GM18951 (cell line): ENCODE data around the gene LRRC61.

Source experiments
- POLR2A ChIP-seq: IDR thresholded peaks from 4 replicates; pipeline ENCODE4 v1.6.1; 2011; ENCODE audit warnings: mild to moderate bottlenecking; ENCODE audit not compliant: insufficient read length, insufficient read depth; ENCODE audit errors: extremely low read depth
- in situ Hi-C: fragments of 300-500 bp; cut with MboI; formaldehyde crosslinking; loops from one replicate; pipeline ENCODE4 v1.12.0; 2022; ENCODE audit warnings: low sequenced_read_pairs, mixed read lengths, inconsistent platforms; ENCODE audit not compliant: unreplicated experiment

The LRRC61 gene

GRCh38 chr7:150336746-150337145 is 13.6 kb downstream of the LRRC61 start:
- no peak for TF ChIP-seq POLR2A
- in situ Hi-C loops = no loop called here

DNA sequence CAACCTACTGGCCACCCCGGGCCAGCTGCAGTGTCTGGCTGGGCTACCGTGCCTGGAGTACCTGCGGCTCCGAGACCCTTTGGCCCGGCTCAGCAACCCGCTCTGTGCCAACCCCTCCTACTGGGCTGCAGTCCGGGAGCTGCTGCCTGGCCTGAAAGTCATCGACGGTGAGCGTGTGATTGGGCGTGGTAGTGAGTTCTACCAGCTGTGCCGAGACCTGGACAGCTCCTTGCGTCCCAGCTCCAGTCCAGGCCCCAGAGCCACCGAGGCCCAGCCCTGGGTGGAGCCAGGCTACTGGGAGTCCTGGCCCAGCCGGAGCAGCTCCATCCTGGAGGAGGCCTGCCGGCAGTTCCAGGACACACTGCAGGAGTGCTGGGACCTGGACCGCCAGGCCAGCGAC is 14.0 kb downstream of the LRRC61 start:
- in situ Hi-C loops = no loop called here
- no peak for TF ChIP-seq POLR2A

GRCh38 chr7:150337659-150338081 is 14.5 kb downstream of the LRRC61 start:
- in situ Hi-C loops = no loop called here
- no peak for TF ChIP-seq POLR2A

DNA sequence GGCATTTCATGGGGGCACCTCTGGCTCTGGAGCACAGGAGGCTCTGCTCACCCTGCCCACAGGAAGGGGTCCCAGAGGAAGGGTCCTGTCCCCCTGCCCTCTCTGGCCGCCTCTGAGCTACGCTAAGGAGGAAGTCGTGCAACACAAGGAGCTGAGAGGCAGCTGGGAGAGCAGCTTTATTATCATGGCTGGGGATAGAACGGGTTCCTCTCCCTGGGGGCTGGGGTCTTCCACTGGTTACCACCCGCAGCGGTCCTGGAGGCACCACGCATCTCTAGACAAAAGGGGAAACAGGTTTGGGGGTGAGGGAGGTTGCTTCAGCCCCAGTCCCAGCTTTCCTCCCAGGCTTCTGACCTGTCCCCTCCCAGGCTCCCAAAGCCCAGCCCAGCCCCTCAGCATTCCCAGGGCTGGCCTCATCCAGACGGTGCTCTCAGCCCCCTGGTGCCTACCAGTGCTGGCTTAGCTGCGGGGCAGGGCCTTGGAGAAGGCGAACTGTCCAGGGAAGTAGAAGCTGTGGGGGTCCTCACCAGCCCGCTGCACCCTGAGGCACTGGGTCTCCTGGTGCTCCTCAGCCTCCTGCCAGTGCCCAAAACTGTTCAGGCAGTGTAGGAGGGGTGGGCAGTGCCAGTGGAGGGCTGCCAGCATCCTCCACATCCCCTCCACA is 15.1 kb downstream of the LRRC61 start:
- in situ Hi-C loops = no loop called here
- TF ChIP-seq POLR2A = peak; percentile 2

DNA sequence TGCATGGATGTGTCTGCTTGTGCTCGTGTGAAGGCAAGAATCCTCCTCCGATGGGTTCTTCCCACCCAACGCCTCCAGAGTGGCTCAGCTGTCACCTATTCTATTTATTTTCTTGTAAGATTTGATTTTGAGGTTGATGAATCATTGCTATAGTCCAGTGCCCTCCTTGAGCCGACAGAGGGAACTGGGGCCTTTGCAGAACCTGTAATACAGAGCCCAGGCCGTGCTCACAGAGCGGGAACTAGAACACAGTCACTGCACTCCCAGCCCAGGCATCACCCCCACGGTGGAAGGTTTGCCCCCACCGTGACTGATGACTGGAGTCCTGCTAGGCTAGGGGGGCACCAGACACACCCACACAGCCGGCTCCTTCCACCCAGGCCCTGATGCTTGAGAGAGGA is 16.3 kb downstream of the LRRC61 start:
- no peak for TF ChIP-seq POLR2A
- in situ Hi-C loops = no loop called here

DNA sequence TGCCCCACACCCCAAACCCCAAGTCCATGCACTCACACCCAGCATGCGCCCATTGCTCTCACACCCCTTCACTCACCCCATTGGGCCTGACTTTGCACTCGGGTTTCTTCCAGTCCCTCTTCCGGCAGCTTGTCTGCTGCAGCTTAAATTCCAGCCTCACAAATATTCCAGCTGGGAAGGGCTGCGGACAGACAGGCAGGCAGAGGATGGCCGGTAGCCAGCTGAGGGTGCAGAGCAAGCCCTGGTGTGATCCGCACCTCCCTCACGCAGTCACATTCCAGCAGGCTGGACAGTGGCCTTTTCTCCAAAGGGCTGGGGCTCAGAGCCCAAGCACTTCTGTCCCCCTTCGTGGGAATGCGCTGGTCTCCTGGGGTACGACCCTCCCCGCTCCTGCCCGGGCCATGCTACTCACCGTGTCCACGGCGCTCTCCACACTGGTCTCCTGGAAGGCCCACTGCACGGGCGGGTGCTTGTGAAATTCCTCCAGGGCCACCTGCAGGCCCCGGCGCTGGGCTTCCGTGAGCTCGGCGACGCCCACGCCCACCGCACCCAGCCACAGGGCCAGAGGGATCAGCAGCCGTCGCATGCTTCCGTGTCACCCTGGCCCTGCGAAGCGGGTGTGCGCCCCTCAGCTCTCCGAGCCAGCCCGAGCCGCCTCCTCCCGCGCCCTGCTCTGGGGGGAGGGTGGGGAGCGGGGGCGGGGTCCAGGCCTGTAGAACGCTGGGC is 17.0 kb downstream of the LRRC61 start:
- in situ Hi-C loops = no loop called here
- TF ChIP-seq POLR2A = no peak

- in situ Hi-C loops = no loop called here
- TF ChIP-seq POLR2A = no peak
These were observed 17.7 kb downstream of the LRRC61 start for GRCh38 chr7:150340875-150341262.

DNA sequence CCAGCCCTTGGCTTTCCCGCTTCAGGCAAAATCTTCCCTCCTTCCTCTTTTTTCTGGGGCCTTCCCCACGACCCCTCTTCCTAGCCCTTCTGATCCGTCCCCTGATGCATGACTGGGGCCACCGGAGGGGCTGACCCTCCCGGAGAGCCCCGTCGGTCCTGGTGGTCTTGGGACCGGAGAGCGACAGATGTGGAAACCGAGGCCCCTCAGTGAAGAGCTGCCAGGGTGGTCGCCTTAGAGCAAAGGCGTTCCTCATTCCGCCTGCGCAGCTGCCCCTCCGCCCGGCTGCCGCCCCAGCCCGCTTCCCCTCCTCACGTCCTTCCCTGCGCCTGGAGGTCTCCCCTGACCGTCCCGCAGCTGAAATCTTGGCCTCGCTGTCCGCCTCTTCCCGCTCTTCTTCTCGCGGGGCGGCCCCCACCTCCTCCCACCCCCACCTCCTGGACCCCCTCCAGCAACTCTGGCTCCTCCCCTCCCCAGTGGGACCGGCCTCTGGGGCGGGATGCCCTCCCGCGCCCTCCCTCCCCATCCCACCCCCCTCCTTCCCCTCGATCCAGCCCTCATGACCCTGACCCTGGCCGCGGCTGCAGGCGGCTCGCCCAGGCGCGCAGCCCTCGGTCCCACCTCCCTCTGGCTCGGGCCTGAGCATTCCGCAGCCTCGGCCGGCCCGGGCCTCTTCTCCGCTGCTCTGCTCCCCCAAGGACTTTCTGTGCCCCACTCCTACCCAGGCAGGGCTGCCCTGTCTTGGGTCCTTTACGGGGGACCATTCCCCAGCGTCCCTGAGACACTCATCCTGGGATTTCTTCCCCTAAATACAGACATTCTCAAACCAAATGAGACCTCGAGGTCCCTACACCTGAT is 18.3 kb downstream of the LRRC61 start, which contains the start of gene RARRES2:
TSS of gene RARRES2 (minus strand) at position 367 of the 858 bp plus-strand sequence. CDS start 1,020 bp downstream, outside the sequence.
- TF ChIP-seq POLR2A = no peak

DNA sequence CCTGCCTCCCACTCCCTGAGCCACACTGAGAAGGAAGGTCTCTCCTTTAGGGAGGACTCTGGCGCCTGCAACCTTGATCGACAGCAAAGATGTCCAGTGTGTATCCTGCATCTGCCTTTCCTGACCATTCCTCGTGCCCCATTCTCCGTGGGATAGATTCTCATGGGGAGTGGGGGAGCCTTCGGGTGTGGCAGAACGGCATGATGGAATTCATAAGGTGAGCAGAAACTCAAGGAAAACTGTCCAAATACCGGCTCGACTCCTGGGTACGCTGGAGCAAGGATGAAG is 18.9 kb downstream of the LRRC61 start:
- in situ Hi-C loops = no loop called here

More for the DNA sequence above, 18.3 kb downstream of the LRRC61 start, which contains the start of gene RARRES2:
- in situ Hi-C loops = no loop called here

DNA sequence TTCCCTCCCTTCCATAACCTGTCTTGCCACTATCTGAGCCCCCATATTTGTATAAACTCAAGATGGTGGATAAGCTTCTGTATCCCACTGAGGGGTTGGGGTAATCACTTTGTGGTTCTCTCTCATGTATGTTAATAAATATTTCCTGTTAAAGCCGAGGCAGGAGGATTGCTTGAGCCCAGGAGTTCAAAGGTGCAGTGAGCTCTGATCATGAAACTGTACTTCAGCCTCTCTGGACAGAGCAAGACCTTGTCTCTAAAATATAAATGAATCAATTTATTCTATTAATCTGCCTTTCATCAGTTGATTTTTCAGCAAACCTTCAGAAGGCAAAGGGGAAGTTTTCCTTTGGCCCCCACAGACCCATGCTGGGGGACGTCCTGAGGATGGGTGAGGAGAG is 20.1 kb downstream of the LRRC61 start:
- TF ChIP-seq POLR2A = no peak
- in situ Hi-C loops = no loop called here

More for the DNA sequence above, 18.9 kb downstream of the LRRC61 start:
- TF ChIP-seq POLR2A = no peak

- in situ Hi-C loops = no loop called here
- TF ChIP-seq POLR2A = no peak
These were observed 21.1 kb downstream of the LRRC61 start for GRCh38 chr7:150344299-150344698.

DNA sequence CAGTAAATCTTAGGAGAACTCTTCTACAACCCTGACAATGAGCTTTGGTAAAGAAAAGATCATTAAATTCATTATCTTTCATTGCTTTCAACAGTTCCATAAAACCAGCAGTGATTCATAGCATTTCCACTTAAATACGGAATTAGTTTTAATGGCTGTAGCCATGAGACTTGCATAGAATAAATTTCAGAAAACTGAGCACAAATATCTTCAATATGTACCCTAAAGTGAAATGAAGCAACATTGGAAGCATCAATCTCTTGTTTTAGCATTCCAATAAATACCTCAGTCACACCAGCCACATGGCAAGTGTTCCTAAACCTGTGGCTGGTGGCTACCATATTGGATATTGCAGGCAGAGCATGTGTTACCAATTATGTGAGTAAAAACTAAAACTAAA is 21.9 kb downstream of the LRRC61 start:
- in situ Hi-C loops = no loop called here
- TF ChIP-seq POLR2A = no peak

- in situ Hi-C loops = no loop called here
- TF ChIP-seq POLR2A = no peak
These were observed 23.8 kb downstream of the LRRC61 start for GRCh38 chr7:150346922-150347321.
